Activated CD8-positive, alpha-beta memory T cell treated with anti-CD3 and anti-CD28 coated beads, Interleukin-2, amount 50 U/mL, for 24 hours (primary cell): ENCODE measurements around the gene HEATR9.
"Not testable (repeated sequence)": the region's sequence is repeated elsewhere in the genome, so short reads cannot be mapped to it uniquely, and the experiment has no call there.

Experiments
- DNase-seq: peaks from one replicate; pipeline ENCODE4 v3.0.0-alpha.2; 2020; ENCODE audit errors: extremely low read depth

Gene HEATR9

DNA sequence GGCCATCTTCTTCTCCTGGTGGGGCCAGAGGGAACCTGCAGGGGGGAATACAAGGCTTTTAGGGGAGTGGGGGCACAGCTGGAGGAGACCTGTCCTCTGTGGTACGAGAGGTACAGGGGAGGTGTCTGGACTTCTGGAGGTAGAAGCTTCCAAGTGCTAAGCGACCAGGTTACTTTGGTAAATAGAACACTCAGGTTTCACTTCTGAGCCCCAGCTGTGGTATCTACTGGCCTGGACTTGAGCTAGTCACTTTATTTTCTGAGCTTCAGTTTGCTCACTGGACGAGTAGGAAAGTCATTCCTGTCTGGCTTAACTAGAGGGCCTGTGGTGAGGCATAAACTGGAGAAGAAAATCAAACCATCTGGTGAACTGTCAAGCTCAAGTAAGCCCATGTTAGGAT, at the start of gene HEATR9:
TSS of gene HEATR9 (minus strand) at position 155 of the 400 bp plus-strand sequence. CDS start at position 6, 149 bp downstream.
- DNase-seq, result no peak

GRCh38 chr17:35917519-35918213, 49.0 kb upstream of the HEATR9 start:
- DNase-seq, result no peak

GRCh38 chr17:35915153-35915964, 46.7 kb upstream of the HEATR9 start:
- DNase-seq, result no peak

DNA sequence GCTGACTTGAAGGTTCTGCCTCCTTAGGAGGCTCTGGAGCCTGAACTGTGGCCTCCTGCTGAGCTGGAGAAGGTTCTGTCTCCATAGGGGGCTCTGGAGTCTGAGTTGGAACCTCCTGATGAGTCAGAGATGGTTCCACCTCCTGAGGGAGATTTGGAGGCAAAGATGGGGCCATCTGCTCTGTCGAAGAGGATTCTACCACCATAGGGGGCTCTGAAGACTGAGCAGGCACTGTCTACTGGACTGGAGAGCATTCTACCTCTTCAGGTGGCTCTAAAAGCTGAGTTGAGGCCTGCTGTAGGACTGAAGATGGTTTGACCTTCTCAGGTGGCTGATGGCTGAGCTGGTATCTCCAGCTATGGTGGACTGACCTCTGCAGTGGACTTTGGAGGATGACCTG, 45.7 kb upstream of the HEATR9 start:
- DNase-seq, result no peak

DNA sequence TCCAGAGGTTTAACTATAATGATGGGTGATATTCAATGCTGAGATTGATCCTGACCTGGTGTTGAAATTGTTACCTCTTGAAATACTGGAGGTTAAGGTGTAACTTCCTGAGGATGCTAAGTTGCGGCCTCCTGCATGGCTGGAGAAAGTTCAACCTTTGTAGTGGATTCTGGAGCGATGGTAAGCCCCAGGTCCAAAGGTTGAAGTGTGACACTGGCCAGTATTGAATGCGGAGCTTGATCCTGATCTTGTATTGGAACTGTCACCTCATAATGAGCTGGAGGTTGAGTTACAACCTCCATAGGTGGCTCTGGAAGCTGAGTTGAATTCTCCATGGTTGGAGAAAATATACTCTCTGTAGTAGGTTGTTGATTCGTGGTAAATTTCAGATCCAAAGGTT, 44.9 kb upstream of the HEATR9 start:
- DNase-seq, result no peak

DNA sequence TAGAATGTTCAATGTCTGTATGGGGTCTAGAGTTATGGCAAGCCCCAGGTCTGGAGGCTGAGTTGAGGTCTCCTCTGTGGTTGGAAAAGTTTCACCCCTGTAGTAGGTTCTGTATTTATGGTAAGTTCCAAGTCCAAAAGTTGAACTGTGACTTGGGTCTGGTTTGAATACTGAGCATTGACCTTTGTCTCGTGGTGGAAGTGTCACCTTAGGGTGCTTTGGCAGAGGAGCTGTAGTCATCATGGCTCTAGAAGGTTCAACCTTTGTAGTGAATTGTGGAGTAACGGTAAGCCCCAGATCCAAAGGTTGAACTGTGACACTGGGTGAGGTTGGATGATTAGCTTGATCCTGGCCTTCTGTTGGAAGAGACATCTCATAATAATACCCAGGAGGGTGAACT, 44.3 kb upstream of the HEATR9 start:
- DNase-seq, result no peak

DNA sequence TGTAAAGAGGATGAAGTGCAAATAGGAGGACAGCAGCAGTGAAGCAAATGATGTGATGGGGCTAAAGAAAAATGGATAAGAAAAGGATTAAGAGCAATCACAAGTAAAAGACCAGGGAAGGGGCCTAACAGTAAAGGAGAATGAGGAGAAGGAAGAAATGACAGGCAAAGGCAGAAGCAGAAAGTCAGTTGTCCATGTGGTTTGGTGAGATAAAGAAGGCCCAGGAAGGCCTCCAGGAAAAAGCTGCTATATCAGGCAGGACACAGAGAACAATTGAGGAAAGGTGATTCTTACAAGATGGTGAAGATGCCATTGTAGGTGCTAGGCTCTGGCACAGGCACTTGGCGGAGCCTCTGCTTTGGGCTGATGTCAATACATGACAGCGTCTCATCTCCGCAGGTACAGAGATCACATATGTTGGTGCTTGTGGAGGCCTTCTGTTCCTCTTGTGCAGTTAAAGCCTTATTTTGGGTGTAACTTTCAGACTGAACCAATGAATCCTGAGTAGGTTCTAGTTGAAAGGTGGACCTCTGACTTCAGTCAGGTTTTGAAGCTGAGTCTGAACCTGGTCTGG, 43.7 kb upstream of the HEATR9 start:
- no peak for DNase-seq

- DNase-seq, result no peak
Measured at GRCh38 chr17:35909408-35909807, 40.7 kb upstream of the HEATR9 start.

GRCh38 chr17:35907691-35908090, 39.0 kb upstream of the HEATR9 start:
- no peak for DNase-seq

GRCh38 chr17:35906926-35907637, 38.4 kb upstream of the HEATR9 start:
- no peak for DNase-seq

- no peak for DNase-seq
Measured at GRCh38 chr17:35906191-35906925, 37.7 kb upstream of the HEATR9 start.

GRCh38 chr17:35903451-35903850, 34.8 kb upstream of the HEATR9 start:
- DNase-seq, result no peak

DNA sequence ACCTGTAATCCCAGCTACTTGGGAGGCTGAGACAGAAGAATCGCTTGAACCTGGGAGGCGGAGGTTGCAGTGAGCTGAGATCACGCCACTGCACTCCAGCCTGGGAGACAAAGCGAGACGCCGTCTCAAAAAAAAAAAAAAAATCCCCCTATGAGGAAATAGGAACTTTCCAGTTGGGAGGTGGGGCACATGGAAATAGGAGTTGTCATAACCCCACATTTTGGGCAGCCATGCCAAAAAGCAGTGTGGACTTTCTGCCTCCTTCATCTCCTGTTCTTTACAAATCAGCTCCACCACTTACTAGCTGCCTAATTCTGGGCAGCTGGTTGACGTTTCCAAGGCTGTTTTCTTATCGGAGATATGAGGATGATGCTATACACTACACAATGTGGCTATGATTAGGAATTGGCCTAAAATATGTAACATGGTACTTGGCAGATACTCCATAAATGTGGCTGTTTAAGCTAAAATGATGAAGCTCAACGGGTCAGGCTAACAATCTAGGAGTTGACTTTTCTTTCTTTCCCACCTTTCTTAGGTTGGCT, 33.0 kb upstream of the HEATR9 start:
- no peak for DNase-seq

DNA sequence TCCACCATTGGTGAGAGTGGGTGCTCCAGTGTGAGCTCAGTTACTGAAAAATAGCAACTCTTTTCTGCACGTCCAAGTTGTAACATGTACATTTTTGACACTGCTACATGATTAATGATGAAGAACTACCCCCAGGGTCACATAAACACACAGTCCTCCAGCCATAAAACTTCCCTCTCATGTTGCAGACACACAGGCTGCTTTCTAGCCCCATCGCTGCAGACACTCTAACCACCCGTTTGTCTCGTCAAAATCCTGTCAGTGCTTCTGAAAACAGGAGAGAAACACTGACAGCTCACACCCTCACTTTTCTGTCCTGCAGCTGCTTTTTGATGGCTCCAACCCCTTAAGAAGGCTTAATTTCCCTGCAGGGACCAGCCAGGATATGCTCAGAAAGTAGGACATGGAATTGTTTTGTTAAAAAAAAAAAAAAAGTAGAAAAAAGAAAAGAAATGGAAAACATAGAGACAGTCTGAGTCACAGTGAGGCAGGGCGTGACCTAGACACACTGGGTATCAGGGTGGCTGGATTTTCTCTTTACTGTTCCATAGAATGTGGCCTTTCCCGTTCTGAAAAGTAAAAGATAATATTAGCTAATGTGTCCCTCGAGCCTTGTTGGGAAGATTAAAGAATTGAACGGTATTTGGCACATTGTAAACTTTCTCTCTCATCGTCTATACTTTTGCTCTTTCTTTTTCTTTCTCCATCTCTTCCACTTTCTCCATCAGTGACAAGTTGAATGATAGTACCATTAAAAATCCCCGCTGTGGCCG, 32.2 kb upstream of the HEATR9 start:
- DNase-seq, result no peak

GRCh38 chr17:35900280-35900679, 31.6 kb upstream of the HEATR9 start:
- DNase-seq, result no peak

DNA sequence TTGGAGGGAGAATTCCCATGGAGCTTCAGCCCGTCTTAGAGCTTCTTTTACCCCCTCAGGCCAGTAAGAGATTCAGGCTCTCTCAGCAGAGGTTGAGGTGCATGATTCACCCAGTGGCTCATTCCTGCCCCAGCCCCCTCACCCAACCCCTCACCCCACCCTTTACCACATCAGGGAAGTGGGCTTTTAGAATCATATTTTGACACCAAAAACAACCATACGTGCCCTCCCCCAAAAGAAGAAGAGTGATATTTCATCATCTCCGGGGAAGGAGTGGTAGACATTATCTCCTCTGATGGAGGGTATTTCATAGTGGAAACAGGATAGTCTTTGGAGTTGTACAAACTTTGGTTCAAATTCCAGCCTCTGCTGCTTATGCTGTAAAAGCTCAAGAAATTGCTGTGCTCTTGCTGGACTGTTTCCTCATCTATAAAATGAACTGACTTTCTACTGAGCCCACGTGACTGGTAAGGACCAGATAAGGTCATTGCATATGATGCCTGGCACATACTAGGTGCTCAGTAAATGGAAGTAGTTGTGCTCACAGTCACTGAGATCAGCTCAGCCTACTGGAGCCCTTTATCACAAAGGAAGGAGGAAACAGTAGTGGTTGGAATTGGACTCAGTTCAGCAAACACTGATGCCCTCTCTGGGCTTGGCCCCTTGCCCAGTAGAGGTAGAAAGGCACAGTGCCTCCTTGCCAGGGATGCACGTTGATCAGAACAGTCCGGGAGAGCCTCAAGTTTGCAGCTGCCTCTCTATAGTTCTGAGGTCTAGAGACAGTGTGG, 29.8 kb upstream of the HEATR9 start:
- no peak for DNase-seq

GRCh38 chr17:35897772-35898171, 29.1 kb upstream of the HEATR9 start:
- DNase-seq, result not testable (repeated sequence)

GRCh38 chr17:35895636-35896587, 27.2 kb upstream of the HEATR9 start:
- no peak for DNase-seq

DNA sequence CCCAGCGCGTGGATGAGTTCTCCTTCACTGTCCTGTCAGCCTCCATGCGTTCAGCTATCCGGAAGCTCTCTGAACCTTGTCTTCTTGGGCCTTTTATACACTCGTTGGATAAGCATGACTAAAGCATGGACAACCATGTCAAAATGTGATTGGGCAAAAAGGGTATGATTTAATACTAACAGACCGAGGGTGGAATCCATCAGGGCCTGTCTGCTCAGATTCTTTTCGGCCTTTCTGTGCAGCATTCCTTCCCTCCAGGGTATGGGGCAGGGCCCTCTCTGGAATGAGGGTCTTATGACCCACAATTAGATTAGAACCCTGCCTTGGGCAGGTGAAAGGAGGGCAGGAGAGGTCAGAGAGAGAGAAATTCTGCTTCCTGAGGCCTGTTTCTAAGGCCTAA, 25.5 kb upstream of the HEATR9 start:
- no peak for DNase-seq
